Left kidney (tissue), 2 donors: ENCODE data around the gene CMSS1. TPM values are rescaled to one million over a fixed set of nuclear protein-coding genes. Genes with fewer than 3 reads are reported as not detected.

Source experiments
- DNase-seq: peaks from one replicate; pipeline ENCODE4 v3.0.0-alpha.2; 2013
- polyA plus RNA-seq: library from polyadenylated mRNA; unstranded; fragments of 120-200 nt; gene quantifications from one replicate; pipeline ENCODE4 v1.2.1, GENCODE V29; 2013; ENCODE audit not compliant: insufficient read length

Gene CMSS1
- polyA plus RNA-seq, 1 donor = 47.6 TPM

DNA sequence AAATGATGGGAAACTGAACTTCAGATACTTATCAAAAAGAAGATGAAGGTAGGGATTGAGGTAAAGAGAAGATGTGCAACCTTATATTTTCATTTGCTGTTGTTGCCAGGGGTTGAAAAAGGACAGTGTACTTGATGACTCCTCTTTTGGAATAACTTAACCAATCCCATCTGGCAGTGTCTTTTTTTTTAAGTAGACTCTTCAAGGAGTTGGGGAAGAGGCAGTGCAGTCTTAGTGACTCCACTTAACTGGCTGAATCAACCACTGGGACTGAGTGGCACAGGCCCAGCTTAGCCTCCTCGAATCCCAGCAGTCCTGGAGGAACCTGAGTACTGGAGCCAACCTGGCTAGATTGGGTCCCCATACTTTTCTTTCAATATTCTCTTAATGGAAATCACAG lies 323.9 kb downstream of the CMSS1 start:
- no peak for DNase-seq

DNA sequence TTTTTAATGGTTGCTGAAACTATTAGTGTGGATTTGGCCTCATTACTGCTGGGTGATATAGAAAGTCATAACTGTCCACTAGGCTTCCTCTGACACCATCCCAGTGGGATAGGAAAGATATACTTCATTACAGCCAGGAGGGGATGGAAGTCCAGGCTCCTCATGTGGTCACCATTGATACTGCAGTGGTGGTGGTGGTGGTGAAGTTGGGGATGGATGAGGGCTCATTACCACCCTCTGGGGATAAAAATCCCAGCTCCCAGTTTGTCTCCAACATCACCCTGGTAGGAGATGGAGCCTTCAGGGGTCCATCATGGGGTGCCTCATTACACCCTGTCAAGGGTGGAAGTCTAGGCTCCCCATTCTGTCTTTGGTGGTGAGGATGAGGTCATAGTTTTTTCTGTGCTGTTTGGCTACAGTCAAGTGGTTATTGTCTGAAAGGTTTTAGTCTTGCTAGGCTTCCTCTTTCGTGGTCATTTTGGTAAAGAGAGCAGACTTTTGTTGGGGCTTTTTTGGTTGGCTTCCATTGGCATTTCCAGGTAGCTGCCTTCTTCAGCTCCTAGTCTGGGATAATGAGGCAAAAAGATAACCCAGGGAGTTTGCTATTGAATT lies 326.7 kb downstream of the CMSS1 start:
- no peak for DNase-seq

DNA sequence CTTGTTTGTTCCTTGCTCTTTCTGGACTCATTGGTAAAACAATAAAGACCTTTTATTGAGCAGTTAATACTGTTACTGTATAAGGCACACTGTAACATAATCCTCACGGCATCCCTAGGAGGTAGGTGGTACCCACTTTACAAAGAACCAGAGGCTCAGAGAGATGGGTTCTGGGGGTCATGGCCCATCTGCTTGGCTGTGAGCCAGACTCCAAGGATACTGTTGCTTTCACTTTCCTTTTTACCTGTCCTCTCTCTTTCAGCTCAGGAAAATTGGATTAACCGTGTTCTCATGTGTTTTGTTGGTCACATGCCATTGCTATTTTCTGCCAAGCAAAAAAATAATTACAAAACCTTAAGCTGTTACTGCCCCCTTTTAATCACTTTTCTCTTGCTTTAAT lies 331.5 kb downstream of the CMSS1 start:
- DNase-seq = no peak

DNA sequence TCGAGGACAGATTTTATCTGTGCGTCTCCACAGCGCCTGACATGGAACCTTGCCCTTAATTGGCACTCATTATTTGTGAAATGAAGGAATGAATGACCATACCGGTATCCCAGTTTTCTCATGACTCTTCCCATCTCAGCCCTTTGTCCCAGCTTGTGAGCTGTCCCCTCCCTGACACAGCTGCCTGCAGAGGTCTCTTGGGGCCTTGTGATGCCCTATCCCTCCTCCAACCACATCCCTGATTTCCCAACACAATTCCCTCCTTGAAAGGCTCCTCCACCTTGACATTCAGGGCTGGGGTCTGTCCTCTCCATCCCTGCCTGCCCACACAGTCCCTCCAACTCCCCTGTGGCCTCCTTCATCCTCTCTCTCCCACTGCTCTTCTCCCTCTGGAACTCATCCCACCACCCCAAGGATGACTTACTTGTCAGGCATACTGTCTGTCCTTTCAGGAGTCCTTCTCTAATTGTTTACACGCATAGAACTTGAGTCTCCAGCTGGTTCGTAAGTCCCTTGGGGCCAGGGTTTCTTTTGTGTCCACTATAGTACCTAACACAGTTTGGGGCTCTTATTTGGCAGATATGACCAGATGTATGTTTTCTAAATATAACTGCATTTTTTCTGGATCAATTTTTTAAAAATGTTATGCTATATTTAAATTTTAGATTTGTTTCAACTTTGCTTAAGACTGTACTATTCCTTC lies 332.2 kb downstream of the CMSS1 start:
- DNase-seq = no peak

DNA sequence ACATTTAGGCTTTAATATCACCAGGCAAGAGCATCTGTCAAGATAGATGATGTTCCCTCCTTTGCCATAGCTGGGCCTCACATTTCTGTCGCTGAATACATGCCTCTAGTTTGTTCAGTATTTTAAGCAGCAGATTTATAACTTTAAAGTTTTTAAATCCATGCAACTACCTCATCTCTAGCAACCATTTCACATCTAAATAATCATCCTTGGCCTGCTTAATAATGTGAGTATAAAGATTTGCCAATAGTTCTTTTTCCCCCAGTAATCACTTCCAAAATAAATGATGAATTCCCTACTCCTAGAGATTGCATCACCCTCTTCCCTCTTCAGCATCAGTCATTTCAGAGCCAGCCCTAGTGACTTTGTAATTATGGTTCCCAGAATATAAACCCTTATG lies 332.8 kb downstream of the CMSS1 start:
- no peak for DNase-seq

DNA sequence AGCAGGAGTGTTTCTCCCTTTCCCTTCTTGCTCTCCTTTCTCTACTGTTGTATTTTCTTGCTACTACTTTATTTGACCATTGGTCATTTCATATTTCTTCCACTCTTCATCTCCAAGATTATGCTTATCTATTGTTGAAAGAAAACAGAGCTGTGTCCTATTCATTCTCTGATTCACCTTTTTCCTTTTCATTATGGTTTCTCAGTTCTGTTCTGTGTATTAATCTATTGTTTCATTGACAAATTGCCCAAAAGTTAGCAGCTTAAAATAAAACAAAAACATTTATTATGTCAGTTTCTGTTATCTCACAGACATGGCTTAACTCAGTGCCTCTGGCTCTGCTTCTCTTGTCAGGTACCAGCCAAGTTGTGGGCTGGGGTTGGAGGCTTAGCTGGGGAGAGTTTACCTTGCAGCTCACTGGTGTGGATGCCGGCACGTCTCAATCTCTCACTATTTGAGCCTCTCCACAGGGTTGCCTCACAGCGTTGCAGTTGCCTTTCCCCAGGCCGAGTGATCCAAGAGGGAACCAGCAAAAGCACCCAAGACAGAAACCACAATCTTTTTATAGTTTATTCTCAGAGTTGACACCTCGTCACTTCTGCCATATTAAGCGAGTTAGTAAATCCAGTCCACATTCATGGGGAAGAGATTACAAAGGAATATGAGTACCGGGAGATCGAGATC lies 333.5 kb downstream of the CMSS1 start:
- no peak for DNase-seq

DNA sequence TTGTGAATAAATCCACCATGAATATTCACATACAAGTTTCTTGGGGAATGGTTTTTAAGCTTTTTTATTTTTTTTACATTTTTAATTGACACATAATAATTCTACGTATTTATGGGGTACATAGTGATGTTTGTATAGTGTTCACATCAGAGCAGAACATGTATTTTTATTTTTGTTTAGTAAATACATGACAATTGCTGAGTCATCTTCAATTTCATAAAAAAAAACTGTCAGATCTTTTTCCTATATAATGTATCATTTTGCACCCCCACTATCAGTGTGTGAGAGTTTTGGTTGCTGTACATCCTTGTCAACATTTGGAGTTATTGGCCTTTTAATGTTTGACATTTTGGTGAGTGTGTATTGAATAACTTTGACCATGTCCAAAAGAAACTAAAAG lies 336.5 kb downstream of the CMSS1 start:
- DNase-seq = no peak

DNA sequence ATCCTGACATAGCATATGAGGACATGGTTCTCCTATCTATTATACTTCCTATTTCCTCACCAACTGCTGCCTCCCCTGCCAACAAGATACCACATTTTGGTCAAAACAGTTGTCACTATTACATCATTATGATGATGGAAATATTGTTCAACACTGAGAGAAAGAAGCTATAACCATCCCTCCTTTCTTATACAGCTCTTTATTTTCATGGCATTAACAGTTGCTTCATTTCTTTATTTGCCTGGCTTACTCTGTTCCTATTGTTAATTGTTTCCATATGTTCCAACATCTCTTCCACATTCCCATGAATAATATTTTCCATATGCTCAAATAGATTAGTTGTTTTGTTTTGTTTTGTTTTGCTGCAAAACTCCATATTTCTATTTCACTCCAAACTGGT lies 337.5 kb downstream of the CMSS1 start:
- no peak for DNase-seq

DNA sequence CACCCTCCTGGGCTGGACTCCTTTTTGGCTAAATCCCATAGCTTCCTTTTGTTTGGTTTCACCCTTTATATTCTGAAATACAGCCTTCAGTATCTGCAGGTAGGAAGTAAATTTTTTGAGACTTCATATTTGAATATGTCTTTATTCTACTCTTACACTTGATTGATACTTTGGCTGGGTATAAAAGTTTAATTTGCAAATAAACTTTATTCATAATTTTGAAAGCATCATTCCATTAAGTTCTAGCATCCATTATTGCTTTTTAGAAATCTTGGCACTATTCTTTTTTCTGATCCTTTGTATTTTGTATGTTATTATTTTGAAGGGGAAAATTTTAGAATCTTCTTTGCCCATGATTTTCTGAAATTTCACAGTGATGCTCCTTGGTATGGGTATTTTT lies 337.9 kb downstream of the CMSS1 start:
- no peak for DNase-seq

DNA sequence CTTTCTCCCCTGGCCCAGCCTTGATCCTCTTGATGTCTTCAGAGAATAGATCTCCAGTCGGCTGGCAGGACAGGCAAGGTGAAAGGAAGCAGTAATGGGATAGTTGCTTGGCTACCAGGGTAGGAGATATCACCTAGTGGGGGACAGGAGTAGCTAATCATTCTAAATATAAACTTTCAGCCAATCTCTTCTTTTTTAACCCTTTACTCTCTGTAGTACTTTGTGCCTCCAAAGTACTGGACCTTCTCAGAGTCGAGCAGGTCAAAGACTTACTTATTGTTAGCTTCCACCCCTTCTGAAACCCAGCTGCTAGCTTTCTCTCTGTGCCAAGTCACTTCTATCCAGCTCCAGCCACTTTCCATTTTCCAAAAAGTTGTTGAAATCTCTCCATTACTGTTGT lies 340.0 kb downstream of the CMSS1 start:
- DNase-seq = no peak

DNA sequence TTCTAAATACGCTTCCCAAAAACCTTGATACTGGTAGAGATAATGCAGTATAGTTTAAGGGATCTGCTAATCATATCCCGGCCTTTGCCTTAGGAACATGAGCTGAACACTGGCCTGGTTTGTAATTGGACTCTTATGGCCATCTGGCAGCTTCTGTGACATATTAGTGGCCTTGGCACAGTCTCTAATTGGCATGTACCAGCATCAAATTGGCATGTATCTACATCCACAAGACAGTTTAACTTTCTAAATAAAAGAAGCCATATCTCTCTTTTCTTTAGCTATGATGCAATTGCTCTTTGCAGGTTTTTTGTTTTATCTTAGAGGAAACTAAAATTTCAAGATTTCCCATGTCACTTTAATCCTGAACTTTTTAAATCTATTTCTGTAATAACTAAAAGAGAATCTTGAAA lies 341.3 kb downstream of the CMSS1 start:
- DNase-seq = no peak

DNA sequence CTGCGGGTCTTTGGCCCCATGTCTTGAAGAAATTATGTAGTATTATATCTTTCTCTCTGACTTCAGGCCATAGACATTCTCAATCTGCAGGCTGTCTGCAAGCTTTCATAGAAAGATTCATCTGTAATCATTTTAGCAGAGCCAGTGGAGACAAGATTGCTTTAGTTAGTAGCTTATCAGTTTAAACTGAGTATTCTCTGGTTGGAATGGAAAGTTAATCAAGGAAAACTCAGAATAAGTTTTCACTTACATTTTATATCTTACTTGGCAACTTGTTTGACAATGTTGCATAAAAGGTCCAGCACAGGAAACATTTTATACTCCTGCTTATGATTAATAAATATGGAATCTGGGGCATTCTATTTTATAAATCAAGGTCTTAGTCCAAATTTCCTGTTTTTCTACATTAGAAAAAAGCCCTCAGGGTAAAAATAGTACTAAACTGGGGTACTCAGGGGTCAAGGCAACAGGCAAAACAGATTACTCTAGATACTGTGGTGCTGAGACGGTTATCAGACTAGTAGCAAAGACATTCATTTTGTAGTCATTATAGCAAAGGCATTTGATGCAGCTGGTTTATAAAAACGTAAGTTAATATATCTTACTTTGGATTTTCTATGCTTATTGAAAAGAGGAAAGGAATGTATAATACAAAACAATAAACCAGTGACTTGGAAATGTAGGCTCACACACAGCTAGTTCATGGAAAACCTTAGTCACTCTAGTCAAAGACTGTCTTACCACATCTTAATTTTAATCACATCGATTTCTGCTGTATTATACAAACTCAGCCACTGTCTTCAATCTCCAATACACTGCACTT lies 341.9 kb downstream of the CMSS1 start:
- DNase-seq = peak; percentile 19

DNA sequence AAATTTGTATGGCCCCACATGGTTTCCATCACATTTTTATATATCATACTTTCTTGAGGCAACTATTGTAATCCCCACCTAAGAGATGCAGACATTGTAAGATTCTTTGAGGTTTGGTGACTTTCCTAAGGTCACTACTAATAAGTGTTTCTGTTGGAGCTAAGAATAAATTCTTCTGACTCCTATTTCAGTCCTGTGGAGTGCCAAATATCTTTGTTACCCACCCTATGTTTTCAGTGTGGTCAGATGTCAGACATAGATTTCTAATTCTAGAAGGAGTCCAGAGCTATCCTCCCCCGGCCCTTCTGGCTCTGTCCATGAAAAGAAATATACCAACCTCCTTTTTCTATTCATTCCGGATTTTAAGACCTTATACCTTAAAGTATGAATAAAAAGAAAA lies 342.9 kb downstream of the CMSS1 start:
- DNase-seq = no peak

DNA sequence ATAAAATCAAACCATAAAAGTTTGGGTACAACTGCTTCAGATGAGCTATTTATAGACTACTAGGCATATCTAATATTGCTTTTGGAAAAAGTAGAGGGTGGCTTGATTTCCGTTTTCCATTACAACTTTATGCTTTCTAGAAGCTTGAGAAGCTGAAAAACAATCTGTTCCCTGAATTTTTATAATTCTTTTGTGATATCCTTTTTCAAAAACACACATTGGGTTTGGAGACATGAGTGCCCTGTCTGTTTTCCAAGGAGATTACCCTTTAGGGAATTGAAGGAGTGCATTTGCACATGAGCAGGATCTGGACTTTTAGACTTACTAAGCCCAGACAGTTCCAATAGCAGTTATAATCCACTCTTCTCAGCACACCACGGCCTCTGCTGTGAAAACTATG lies 346.1 kb downstream of the CMSS1 start:
- no peak for DNase-seq

DNA sequence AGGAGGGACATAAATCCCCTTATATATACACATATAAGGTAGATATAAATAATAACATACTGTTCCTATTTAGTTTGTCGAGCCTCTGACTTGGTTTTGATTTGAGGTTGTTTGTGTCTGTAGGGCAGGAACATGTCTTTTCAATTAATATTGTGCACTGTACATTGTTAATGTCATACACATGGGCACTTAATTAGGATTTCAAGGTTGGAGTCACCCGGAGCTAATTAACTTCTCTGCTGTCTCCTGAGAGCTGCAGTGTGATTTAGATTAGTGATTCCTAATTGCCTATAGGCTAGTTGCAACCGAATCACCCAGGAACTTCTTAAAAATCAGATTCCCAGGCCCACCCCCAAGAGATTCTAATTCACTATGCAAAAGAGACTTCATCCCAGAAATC lies 347.1 kb downstream of the CMSS1 start:
- no peak for DNase-seq

DNA sequence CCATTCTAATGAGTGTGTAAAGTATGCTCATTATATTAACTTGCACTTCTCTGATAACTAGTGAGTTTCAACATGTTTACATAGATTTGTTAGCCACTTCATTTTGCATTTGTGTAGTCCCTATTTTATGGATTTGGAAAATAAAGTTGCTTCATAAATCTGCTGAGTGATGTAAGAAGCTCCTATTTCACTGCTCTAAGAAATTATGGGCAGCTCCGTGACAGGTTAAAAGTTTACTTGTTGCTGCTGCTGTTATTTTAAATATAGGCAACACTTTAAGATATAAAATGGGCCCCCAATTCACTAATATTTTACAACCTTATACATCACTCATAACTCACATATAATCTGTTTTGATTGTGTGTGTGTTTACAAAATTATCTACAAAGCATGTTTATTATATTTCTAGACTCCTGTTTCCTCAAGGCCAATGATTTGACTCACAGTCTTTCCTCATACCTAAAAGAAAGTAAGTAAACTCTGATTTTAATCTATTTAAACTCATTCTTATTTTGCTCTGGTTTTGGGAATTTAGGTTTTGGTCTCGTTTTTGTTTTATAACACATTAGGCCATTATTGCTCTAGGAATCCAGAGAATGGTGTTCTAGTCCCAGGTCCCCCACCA lies 348.4 kb downstream of the CMSS1 start:
- no peak for DNase-seq

DNA sequence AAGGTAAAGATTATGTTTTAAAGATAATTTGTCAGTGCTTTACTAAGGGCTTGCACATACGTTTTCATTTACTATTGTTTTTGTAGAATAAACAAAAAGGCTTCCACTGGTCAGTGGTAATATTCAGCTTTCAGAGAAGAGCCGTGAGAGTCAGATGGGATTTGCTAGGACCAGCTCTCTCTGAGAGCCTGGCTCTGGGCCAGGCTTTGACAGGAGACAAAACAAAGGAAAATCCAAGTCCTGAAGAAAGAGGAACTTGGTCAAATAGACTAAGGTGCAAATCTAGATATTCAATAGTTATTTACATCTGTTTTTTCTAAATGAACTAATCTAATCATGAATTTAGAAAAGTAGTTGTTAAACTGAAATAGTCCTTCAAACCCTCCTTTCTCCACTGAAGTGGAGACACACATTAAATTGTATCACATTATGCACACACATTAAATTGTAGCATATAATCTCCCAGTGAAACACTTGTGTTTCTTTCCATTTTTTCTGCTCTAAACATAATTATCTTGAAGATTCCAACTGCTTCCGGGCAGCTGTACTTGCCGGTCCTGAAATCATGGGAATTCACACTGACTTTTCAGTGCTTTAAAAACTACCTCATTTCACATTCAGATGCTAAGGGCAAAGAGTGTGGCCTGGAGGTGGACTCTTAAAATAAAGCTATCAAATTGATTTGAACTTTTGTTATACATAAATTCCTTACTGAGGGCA lies 351.7 kb downstream of the CMSS1 start:
- DNase-seq = no peak

DNA sequence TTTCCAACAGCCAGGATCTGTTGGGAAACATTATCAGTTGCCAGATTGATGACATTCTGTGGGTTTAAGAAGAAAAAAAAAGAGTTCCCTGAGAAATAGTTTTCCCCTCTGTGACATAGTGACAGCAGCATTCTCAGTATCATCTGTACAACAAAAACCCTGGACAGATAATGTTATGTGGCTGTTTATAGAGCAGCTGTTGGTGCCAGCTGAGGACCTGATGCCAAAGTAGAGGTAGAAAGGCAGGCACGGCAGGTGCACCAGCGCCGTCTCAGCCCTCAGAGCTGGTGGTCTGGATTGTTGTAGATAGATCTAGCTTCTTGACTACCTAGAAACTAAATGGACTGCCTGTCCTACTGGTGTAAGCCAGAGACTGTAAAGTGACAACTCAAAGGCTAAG lies 352.8 kb downstream of the CMSS1 start:
- DNase-seq = no peak

DNA sequence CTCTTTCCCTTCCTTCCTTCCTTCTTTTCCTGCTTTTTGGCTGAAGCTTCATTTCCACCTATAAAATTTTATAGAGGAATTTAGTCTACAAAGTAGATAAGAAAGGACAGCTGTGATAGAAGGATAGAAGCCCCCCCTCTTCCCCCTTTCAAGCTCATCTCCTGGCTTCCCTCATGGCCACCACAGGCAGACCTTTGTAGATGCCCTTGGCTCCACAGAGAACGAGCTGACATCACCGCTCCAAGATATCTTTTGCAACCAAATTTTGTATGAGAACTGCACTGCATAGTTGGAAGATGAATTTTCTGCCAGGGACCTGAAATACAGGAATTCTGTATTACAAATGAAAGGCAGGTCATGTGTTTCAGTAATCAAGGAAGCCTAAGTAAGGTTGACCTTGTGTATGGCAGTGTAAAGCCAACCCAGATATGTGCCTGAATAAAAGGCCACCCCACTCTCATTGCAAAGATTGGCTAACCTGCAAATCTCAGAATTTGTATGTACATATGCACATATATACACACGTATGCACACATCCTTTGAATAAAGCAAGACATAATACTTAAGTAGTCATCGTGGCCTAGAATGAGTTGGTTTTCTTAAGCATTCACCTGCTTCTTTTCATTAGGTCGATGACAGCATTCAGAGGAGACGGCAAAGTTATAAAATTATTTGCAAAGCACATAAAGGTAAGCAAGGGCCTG lies 353.7 kb downstream of the CMSS1 start:
- DNase-seq = no peak

DNA sequence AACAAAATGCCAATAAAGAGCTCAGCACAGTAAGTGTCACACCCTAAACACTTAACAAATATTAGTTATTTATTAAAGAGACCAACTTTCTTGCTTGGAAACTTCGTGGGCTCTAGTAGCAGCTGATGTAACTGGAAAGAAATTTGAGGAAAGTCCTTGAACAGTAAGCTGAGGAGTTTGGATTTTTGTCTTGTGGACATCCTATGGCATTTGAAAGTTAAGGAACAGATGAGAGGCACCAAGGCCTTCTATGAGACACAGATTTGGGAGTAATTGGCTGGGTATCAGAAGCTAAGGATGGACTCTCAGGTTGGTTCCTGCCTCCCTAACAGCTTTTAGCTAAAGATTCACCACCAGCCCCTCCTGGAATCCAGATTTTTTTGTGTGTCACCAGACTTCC lies 356.3 kb downstream of the CMSS1 start:
- no peak for DNase-seq
